GM19025 (cell line): ENCODE results near the gene PDE1A.

ENCODE experiments used
- ATAC-seq: cut with Tn5 transposase; IDR thresholded peaks from one replicate; pipeline ENCODE4 v1.9.1; 2021; ENCODE audit warnings: mild to moderate bottlenecking, low read depth, moderate library complexity; ENCODE audit not compliant: unreplicated experiment

The PDE1A gene

GRCh38 chr2:182426918-182427240 is at the start of gene PDE1A:
Gene PDE1A (minus strand): TSS chr2:182427036.
- ATAC-seq: no peak

DNA sequence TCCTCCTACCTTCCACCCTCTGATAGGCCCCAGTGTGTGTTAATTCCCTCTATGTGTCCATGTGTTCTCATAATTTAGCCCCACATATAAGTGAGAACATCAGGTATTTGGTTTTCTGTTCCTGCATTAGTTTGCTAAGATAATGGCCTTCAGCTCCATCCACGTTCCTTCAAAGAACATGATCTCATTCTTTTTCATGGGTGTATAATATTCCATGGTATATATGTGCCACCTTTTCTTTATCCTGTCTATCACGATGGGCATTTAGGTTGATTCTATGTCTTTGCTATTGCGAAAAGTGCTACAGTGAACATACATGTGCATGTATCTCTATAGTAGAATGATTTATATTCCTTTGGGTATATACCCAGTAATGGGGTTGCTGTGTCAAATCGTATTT is 46.8 kb upstream of the PDE1A start:
- ATAC-seq: no peak

- ATAC-seq: no peak
These were observed 36.9 kb upstream of the PDE1A start for GRCh38 chr2:182463760-182464159.

DNA sequence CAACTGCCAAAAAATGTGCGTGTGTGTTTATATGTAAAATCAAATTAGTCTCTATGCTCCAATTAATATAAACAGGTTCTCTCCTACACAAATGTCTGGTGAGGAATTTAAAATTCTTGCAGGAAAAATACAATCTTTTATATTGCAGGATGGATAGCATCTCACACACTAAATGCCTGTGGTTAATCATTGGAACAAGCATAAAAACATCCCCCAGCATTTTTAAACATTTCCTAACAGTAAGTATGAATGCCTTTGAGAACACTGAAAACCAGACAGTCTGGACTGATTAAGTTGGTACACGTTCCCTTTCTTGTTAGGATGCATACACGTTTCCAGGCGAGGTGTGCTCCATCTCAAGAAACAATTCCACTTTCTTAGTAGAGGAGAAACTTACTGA is 29.9 kb upstream of the PDE1A start:
- no peak for ATAC-seq

DNA sequence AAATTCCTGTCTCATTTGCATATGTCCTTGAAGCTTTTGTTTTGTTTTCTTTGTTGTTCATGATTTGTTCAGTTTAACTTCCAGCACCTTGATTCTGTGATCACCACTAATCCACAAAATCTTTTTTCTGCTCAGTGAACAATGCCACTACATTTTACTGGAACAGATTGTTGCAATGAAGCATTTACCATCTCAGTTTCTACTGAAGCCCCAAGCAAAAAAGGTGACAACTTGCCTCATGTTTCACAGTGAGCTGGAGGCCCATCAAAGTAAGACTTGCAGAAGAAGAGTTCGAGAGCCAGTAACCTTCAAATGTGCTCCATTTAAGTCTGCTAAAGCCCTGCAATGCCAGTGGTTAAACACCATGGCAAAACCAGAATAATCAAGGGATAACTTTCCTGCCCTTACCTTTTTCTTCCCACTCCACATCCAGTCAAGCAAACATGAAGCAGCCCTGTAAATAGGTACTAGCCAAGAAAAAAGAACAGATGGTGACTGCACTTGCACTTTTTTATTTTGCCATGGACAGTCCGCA is 25.7 kb upstream of the PDE1A start:
- no peak for ATAC-seq

DNA sequence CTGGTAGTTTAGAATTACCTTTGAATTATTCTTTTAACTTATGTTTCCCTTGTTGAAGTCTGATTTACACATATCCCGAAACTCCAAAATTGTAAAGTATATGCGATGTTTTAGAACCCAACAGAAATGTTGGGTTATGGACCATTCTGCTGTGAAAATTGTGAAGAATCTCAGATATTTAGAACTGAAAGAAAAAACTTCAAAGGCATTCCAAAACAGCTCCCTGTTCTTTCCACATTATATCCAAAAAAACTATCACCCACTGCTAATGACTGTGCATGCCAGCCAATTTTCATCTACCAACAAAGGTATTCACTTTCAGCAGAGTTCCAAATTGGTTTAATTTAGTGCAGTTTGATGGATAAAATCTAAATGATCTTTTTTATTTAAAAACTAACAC is 21.5 kb upstream of the PDE1A start:
- no peak for ATAC-seq

- ATAC-seq: no peak
These were observed 21.0 kb upstream of the PDE1A start for GRCh38 chr2:182447863-182448262.

DNA sequence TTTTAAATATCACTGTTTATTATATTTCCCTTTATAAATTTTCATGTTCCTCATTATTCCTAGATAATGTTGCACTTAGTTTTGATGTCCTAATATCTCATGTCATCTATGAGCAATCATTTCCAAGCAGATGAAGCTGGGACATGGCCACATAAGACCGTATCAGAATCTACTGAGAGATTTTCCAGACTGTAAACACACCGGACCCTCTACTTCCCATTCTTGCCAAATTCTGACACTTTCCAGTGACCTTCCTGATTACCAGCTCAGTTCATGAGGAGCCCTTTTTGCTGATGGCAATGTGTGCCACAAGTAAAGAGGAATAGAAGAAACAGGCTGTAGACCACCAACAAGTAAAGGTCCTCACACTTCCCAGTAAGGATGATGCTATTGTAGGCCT is 20.3 kb upstream of the PDE1A start:
- no peak for ATAC-seq

DNA sequence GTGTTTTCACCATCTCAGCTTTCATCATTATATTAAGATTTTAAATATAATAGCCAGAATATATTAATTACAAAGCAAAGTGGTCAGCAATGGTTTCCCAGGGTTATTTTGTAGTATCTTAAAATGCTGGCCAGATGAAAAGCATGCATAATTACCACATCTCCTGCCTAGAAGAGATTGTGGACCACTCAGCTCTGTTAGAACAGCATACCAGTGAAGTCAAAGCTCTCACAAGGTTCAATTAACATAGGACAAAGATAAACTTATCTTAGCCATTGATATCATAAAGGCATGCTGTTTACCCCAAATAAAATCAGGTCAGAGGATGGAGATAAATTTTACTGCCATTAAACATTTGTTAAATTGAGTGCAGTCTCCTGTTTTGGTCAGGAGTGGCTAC is 19.3 kb upstream of the PDE1A start:
- no peak for ATAC-seq

DNA sequence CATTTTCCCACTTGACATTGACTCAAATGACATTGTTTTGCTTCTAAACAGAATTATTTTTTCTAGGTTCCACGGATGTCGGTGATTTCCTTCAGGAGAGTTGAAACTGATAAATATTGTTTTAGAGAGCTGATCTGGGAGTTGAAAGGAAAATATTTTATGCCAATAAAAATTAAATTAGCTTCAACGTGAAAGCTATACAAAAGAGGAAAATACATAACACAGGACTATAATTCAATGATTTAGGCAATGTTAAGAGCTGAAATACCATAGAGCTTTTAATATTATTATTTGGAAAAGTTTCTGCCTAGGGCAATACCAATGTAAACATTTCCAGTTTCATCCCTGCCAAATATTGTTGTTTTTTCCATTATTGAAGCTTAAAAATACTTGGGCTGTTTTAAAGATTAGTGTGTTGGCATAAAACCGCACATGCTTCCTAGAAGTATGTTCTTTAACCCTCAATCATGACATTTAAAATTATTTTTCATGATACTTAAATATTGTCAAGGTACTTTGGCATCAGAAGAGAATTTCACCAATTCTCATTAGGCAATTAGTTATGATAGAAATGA is 18.6 kb upstream of the PDE1A start:
- no peak for ATAC-seq

- no peak for ATAC-seq
These were observed 18.0 kb upstream of the PDE1A start for GRCh38 chr2:182444806-182445205.

DNA sequence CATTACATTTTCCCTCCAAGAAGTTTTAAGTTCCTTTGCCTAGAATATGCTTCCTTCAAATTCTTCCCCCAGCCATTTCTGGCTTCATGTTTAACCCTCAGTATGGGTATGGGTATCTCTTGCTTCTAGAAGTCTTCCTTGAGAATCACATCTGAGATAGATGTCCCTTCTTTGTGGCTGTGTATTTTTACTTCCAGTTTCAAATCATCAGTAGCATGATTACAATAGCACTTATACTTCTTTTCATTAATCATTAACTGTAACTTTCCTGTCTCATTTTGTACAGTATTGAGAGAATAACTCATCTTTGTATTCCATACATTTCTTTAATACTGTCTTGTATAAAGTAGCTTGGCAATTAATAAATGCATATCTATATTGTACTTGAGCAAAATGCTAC is 17.3 kb upstream of the PDE1A start:
- ATAC-seq: no peak

DNA sequence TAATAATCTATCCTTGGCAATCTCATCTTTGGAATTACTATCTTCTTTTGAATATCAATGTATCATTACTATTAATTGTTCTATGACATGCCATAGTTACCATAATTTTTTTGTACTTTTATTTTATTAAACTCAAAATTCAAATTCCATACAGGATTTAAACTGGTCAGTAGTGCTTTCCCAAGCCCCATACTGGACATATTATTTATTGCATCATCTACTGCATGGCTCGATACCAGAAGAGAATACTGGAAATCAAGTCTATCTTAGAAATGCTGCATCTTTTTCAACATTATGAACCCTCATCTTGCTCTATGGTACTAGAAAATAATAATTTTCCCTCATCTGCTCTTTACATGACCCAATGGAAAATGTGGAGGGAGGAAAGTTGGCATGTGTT is 9.4 kb upstream of the PDE1A start:
- ATAC-seq: no peak

DNA sequence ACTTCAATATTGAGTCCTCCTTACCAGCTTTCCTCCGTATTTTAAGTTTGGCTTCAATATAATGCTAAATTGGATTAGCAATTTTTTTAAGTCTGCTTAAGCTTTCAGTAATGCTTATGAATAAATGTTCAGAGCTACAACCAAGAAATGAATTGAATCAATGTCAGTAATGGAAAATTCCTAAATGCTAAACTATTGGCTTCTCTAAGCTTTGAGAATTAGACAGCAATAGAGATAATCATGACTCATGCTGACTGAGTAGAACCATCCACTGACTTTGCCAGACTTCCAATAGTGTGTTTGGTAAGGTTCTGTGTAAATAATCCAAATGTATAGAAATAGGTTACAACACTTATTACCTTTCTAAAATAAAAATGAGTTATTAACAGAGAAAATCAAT is 8.9 kb upstream of the PDE1A start:
- ATAC-seq: no peak

DNA sequence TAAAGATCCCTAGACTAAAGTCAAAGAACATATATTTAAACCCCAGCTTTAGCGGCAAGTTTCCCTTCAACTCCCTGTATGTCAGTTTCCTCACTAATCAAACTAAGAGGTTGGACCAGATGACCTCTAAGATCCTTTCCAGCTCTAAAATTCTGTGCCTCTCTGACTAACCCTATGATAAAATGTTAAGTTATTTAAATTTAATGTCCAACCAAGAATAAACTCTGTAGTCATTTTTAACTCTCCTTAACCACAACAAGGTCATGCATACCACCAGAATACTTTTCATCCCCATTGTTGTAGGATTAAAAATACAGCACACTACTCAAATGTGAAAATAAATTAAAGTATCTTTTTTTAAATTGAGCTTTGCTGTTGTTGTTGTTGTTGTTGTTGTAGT is 5.2 kb upstream of the PDE1A start:
- no peak for ATAC-seq

DNA sequence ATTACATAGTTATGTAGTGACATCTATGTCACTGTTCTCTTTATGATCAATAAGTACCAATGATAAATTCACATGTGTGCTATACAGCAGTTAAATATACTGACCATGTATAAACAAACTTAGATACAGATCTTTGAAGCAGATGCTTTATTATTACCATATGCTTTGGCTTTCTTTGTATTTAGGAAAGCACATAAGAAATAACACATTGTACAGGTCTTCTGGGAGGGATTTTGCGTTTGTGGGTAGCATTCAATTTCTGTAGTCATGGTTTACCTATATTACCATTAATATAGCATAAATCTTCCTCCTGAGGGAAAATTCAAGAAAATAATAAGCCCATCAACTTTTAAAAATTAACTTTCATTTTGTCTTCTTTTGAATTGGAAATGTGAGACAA is 1.6 kb upstream of the PDE1A start:
- ATAC-seq: no peak

GRCh38 chr2:182426082-182426917 is 536 bp downstream of the PDE1A start:
- no peak for ATAC-seq

DNA sequence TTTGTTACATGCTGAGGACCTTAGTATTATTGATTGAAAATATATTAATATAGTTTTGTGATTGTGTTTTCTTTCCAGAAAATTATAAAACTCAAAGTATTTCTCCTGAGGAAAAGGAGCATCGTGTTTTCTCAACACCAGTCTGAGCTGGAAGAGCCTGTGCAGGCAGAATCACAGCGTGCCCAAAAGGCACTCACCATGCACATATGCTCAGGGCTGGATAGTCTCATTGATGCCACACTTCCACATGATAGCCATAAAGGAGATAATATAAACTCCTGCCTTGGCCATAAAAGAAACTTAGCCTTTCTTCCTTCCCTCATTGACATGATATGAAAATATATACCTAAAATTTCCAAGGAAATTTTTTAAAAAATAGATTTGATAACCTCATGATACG is 4.0 kb downstream of the PDE1A start:
- no peak for ATAC-seq

GRCh38 chr2:182420669-182421068 is 6.2 kb downstream of the PDE1A start:
- ATAC-seq: no peak

DNA sequence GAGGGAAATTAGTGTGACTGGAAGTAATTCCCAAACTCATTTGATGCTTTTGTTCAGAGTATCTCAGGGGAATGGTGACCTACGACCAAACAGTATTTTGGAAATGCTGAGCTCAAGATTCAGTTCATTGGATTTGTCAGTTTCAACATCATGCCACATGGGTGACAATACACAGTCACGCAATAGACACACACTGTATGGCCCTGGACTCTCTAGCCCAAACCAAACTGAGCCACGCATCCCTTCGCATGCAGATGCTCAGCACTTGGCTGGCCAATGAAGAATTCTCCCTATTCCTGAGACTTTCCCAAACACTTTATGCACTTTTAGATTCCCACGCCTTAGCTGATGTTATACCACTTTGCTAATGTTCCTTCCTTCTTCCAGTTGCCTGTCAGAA is 10.0 kb downstream of the PDE1A start:
- no peak for ATAC-seq

DNA sequence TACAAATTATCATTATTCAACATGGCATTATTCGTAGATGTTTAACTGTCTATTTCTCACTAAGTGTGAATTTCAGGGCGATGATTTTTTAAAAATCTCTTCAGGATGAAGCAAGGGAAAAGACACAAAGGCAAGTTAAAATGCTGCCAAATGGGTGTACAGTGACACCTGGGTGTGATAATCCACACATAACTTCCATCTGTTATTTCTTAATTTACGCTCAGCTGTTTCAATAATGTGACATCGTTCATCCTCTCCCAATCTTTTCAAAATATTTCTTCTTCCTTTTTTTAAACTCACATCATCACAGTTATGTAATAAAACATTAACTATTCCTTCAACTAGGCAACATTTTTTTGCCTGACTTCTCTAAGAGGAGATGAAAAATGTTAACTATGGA is 10.6 kb downstream of the PDE1A start:
- no peak for ATAC-seq

DNA sequence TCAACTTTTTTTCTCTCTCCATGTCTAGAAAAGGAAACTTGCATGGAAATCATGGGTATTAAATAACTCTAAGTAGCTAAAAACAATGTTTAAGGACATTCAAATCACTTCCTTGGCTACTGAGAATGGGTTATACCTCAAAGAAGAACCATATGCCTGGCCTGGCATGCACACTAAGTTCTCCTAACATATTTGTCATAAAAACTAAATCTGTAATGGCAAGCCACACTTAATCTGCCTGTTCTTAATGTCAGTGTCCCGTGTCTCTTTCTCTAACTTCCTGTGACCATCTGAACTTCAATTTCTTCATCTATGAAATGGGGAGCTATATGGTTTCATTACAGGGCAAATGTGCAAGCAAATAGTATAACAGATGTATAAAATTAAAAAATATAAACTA is 11.1 kb downstream of the PDE1A start:
- no peak for ATAC-seq
